HG02759 (cell line): ENCODE data around the gene CCDC142.

Source experiments
- ATAC-seq: cut with Tn5 transposase; IDR thresholded peaks from one replicate; pipeline ENCODE4 v1.9.1; 2021; ENCODE audit warnings: mild to moderate bottlenecking, moderate library complexity; ENCODE audit not compliant: unreplicated experiment

Gene CCDC142

GRCh38 chr2:74514368-74515270, 31.8 kb upstream of the CCDC142 start, which contains the start of gene TLX2:
TLX2 (plus strand) TSS chr2:74514450; CDS start chr2:74514807, 357 bp downstream.
- no peak for ATAC-seq

DNA sequence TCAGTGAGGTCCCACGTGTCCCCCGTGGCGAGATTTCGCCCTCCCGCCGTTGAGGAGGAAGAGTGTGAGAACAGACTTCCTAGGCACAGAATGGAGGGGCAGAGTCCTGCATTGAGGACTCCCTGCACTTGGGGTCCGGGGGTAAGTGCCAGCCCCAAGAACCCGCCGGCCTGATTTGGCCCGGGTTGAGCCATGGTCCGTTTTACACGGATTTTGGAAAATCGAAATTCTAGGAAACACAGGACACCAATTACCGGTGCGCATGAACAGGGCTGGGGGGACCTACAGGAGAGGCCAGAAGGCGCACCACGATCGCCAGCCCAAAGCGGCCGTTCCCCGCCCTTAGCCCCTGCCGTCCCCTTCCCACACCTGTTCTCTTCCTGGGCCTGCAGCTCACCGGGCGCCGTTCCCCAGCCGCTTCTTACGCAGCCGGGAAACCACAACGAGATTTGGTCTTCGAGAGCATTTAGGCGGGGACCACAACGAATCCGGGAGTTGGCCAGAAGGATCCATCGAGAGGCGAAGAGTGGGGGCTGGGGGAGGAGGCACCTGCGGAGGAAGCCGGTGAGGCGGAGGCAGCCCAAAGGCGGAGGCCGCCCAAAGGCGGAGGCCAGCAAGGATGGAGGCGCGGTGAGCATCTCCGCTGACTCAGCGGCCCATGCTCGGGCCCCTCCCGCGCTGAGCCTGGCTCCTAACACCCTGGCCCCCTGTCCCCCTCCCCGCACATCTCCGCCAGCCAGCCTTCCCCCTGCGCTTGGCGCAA, 31.0 kb upstream of the CCDC142 start:
- ATAC-seq: no peak

DNA sequence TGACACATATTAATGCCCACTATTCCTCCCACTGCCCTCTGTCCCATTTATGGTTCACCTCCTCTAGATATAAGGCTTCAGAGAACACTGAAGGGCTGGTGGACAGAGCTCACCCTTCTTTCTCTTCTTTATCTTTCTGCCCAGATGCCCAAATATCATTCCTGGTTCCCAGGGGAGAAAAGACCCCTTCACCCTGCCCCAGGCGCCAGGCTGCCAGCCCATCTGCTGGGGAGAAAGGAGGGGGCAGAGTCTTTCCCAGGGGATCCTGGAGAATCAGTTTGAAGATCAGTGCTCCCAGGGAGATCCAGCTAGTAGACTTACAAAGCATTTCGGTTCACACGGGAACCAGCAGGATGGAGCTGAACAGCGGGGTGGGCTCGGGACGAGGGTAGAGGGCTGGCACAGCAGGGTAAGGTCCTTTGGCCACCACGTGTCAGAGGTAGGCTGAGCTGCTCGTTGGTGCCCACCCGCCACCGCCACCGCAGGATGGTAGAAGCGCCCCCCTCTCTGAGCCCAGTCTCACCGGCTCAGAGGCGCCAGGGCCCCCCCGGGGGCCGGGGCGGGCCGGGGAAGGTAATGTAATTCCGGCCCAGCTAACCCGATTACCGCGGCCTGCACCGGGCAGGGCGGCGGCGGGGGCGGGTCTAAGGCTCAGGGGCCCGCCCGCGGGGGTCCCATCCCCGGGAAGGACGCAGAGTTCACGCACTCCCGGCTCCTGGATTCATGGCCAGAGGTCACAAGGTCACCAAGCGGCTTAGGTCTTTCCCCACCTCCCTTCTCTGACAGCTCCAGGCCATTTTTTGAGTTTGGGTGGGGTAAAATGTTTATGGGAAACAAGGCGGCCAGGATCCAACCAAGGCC, 30.2 kb upstream of the CCDC142 start:
- ATAC-seq: no peak

- ATAC-seq: no peak
These were observed 28.5 kb upstream of the CCDC142 start for GRCh38 chr2:74511104-74511989.

GRCh38 chr2:74510272-74510671, 27.5 kb upstream of the CCDC142 start:
- ATAC-seq: no peak

GRCh38 chr2:74507926-74508520, 25.2 kb upstream of the CCDC142 start:
- peak; percentile 11 for ATAC-seq

GRCh38 chr2:74507145-74507925, 24.5 kb upstream of the CCDC142 start, which contains the start of gene PCGF1:
PCGF1 (minus strand) TSS chr2:74507695; CDS start chr2:74507668, 27 bp downstream.
- peak; percentile 86 for ATAC-seq

DNA sequence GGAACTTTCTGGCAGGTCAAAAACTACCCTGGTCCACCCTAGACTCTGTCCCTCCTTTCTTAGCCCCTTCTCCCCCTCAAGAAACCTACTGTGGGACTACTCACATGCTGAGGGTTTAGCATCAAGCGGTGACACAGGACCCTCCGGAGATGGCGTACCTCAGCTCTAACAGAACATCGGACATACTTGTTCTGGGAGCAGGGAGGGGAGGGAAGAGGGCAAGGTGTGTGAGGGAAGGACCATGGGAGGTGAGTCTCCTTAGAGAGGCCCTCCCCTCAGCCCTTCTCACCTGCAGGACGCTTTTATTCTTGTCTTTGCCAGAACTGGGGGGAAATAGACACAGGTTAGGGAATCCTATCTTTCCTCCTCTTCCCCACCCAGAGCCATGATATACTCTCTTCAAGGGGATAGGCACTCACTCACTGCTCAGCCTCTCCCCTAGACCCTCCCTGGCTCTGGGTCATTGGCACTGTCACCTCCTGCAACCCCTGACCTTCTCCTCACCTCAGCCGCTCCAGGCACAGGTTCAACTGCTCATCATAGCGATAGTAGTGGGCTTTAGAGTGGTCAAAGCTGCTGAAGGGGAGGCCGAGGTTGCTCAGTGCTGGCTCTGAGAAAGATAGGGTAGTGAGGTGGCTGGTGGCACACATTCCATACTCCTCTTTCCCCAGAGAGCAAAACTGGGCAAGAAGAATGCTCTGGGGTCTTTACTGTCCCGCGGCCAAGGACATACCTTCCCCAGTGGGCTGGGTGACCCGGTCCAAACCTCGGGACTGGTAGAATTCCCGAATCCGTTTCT, 22.8 kb upstream of the CCDC142 start:
- no peak for ATAC-seq

DNA sequence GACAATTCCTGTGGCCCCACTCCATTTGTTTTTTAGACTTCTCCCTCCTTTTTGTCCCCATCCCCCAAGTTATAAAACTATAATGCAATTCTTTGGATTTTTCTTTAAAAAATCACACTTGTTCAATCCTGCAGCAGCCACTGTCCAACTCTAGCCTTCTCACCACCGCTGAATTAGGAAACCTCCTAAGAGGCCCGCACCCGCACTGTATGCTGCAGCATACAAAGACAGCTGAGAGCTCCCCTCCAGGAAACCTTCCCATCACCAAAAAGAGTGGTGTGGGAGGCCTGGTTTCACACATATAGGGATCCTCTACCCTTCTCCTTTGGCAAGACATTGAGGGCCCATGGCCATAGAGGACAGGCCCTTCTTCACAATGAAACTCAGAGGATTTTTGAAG, 21.8 kb upstream of the CCDC142 start:
- no peak for ATAC-seq

DNA sequence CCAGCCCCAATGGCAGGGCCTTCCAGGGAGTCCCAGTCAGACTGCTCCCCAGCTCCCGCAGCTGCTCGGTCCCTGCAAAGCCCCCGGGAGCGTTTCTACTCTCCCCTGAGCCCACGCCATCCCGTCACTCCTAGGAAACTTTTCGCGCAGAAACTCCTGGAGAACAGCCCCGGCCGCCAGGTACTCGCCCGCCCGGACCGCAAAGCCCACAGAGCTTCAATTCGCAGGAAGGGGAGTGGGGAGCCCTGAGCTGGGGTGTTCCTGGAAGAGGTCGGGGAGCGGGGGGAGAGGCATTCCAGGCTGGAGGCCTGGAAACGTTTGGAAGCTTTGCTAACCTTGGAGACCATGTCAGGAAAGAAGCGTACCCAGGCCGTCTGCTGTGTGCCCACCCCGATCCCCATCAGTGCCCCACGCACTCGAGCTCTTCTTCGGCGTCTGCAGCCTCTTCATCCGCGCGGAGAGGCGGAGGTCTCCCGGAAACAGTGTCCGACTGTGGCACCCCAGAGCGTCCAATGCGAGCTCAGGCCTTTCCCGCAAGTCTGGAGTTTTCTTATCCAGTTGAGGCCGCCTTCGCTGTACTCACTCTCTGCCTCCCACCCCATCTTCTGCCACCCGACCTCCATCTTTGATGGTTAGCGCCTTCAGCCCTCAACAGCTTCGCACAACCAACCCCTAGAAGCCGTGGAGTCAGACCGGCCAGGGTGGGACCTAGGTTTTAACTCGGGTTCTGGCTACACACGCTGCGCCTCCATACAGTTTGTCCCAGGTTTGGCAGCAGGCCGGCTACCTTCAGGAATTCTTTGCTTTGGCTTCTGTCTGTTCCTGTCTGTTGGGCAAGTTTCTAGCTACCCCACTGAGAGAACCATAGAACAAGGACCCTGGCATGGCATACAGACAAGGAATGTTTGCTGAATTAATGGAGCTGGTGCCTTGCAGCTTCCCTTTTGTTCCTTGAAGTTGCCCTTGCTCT, 21.0 kb upstream of the CCDC142 start:
- no peak for ATAC-seq

GRCh38 chr2:74502720-74503505, 20.1 kb upstream of the CCDC142 start:
- ATAC-seq: peak; percentile 41

DNA sequence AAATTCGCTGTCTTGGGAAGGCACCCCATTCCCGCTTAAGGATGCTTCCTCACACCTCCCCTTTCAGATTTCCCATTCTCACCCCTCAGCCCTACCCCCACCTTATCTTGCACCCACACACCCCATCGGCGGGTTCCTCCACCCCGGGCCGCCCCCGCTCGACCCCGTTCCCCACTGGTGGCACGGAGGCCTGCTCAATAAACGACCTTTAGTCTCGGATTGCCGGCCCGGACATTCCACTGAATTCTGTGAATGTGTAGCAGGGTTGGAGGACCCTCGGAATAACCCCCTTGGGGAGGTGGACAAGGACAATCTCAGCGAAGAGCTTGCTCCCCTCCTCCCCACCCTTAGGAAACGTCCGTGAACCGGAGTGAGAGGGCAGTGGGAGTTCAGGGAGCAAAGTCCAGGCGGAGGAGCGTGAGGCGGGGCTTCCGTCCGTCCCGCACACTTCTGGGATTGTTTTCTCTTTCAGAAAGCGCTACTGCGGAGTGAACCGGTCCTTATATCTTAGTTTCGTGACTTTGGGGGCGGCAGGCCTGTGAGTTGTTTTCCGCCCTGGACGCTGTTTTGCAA, 19.4 kb upstream of the CCDC142 start:
- no peak for ATAC-seq

DNA sequence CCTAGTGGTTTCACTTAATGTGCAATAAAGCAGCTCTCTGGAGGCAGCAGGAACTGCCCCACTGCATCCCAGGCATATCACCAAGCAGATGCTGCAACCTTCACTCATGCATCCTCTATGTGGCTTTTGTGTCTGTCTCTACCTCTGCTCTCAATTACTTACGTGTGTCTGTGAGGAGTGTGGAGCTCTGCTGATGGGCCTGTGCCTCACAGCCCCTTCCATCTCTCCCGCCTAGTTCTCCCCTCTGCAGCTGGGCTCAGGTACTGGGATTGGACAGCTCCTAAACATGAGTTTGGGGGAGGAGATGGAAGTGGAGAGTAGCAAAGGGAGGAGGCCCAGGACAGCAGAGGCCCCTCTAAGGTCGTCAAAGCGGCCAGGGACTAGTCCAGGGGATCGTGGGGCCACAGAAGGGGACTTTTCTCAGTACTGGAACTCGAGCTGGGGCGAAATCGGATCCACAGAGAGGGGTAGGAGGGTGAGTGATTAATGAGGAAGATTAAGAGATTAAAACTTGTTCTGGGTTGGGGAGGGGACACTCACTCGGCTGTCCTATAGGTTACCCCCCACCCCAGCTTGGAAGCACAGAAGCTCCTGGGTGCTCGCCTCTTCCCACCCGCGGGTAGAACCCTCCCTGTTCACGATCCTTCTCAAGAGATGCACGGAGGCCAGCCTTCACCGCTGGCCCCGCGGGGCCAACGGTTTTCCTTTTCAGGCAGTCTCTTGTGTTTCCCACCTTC, 18.7 kb upstream of the CCDC142 start:
- ATAC-seq: no peak

- ATAC-seq: no peak
These were observed 17.8 kb upstream of the CCDC142 start for GRCh38 chr2:74500578-74500946.
